Measurements from ENCODE around the gene SPDYE3.
"Not testable (repeated sequence)": the region's sequence is repeated elsewhere in the genome, so short reads cannot be mapped to it uniquely, and the experiment has no call there.

Gene SPDYE3

GRCh38 chr7:100271716-100272537 is 35.6 kb upstream of the SPDYE3 start:
- Histone ChIP-seq H3K4me2 (ENCODE audit: low read length) (peak overlapping the region; percentile 92), H3K9me2 (replicated peaks; ENCODE audit: control insufficient read depth, low read length) (no peaks in the 10 kb centered on the region), H3K36me3 (ENCODE audit: control insufficient read depth, low read length) (no peaks in the 10 kb centered on the region), H3K4me3 (ENCODE audit: low read length) (peak overlapping the region; percentile 70), H3F3A (ENCODE audit: control insufficient read depth, insufficient read depth) (0 out of 2 replicates have a peak, but pooled peaks cover 2% of the 10 kb centered on the region), H3K9me3 (ENCODE audit: control insufficient read depth, insufficient read depth, low read length) (no peaks in the 10 kb centered on the region), H3K27ac (ENCODE audit: low read depth, low read length) (no peak overlapping the region), H3K27me3 (ENCODE audit: control insufficient read depth, low read length) (peaks cover 19% of the 10 kb centered on the region), H3K79me2 (ENCODE audit: control insufficient read depth, low read length) (no peaks in the 10 kb centered on the region), H3K4me1 (ENCODE audit: control insufficient read depth, low read length) (peaks cover 18% of the 10 kb centered on the region), H4K20me1 (ENCODE audit: control insufficient read depth, insufficient read depth, low read depth, low read length) (no peaks in the 10 kb centered on the region)
- TF ChIP-seq CTCF (IDR thresholded peaks at IDR 0.05; ENCODE audit: low read depth, low read length, poor library complexity, severe bottlenecking) (peak; percentile 40), EZH2phosphoT487 (IDR thresholded peaks at IDR 0.05; ENCODE audit: borderline replicate concordance, low read length) (no peak)

GRCh38 chr7:100272538-100272902 is 35.0 kb upstream of the SPDYE3 start:
- H3K36me3 ChIP-seq (ENCODE audit: control insufficient read depth, low read length); H3K79me2 ChIP-seq (ENCODE audit: control insufficient read depth, low read length); H3K9me3 ChIP-seq (ENCODE audit: control insufficient read depth, insufficient read depth, low read length); H4K20me1 ChIP-seq (ENCODE audit: control insufficient read depth, insufficient read depth, low read depth, low read length); H3K27ac ChIP-seq (ENCODE audit: low read depth, low read length); H3K9me2 ChIP-seq (replicated peaks; ENCODE audit: control insufficient read depth, low read length); H3F3A ChIP-seq (ENCODE audit: control insufficient read depth, insufficient read depth): not testable (repeated sequence)
- Histone ChIP-seq H3K4me3 (ENCODE audit: low read length) (peak overlapping the region; percentile 70), H3K4me2 (ENCODE audit: low read length) (peak overlapping the region; percentile 92), H3K27me3 (ENCODE audit: control insufficient read depth, low read length) (peaks cover 18% of the 10 kb centered on the region), H3K4me1 (ENCODE audit: control insufficient read depth, low read length) (peaks cover 18% of the 10 kb centered on the region)

- H3K27ac ChIP-seq (ENCODE audit: low read depth, low read length) = no peak overlapping the region
- no peaks in the 10 kb centered on the region for H3K9me3 ChIP-seq (ENCODE audit: control insufficient read depth, insufficient read depth, low read length)
- H3K4me2 ChIP-seq (ENCODE audit: low read length) = no peak overlapping the region
- no peaks in the 10 kb centered on the region for H3K36me3 ChIP-seq (ENCODE audit: control insufficient read depth, low read length)
- H3K4me3 ChIP-seq (ENCODE audit: low read length) = no peak overlapping the region
- 0 out of 2 replicates have a peak, but pooled peaks cover 2% of the 10 kb centered on the region for H3F3A ChIP-seq (ENCODE audit: control insufficient read depth, insufficient read depth)
- peaks cover 11% of the 10 kb centered on the region for H3K27me3 ChIP-seq (ENCODE audit: control insufficient read depth, low read length)
- TF ChIP-seq CTCF (IDR thresholded peaks at IDR 0.05; ENCODE audit: low read depth, low read length, poor library complexity, severe bottlenecking) (no peak), EZH2phosphoT487 (IDR thresholded peaks at IDR 0.05; ENCODE audit: borderline replicate concordance, low read length) (no peak)
- no peaks in the 10 kb centered on the region for H4K20me1 ChIP-seq (ENCODE audit: control insufficient read depth, insufficient read depth, low read depth, low read length)
- no peaks in the 10 kb centered on the region for H3K79me2 ChIP-seq (ENCODE audit: control insufficient read depth, low read length)
- H3K4me1 ChIP-seq (ENCODE audit: control insufficient read depth, low read length) = peaks cover 18% of the 10 kb centered on the region
- H3K9me2 ChIP-seq (replicated peaks; ENCODE audit: control insufficient read depth, low read length) = no peaks in the 10 kb centered on the region
These were observed 32.4 kb upstream of the SPDYE3 start for GRCh38 chr7:100275120-100275519.

GRCh38 chr7:100276126-100276525 is 31.4 kb upstream of the SPDYE3 start:
- H3K4me1 ChIP-seq (ENCODE audit: control insufficient read depth, low read length) = peaks cover 12% of the 10 kb centered on the region
- not testable (repeated sequence) for H3K36me3 ChIP-seq (ENCODE audit: control insufficient read depth, low read length); H3K9me3 ChIP-seq (ENCODE audit: control insufficient read depth, insufficient read depth, low read length); H3K4me2 ChIP-seq (ENCODE audit: low read length); H3F3A ChIP-seq (ENCODE audit: control insufficient read depth, insufficient read depth); H3K9me2 ChIP-seq (replicated peaks; ENCODE audit: control insufficient read depth, low read length); H3K79me2 ChIP-seq (ENCODE audit: control insufficient read depth, low read length); H4K20me1 ChIP-seq (ENCODE audit: control insufficient read depth, insufficient read depth, low read depth, low read length); H3K4me3 ChIP-seq (ENCODE audit: low read length); H3K27ac ChIP-seq (ENCODE audit: low read depth, low read length); H3K27me3 ChIP-seq (ENCODE audit: control insufficient read depth, low read length)

GRCh38 chr7:100282069-100282608 is 25.4 kb upstream of the SPDYE3 start:
- not testable (repeated sequence) for H3F3A ChIP-seq (ENCODE audit: control insufficient read depth, insufficient read depth); H3K9me3 ChIP-seq (ENCODE audit: control insufficient read depth, insufficient read depth, low read length); H3K27me3 ChIP-seq (ENCODE audit: control insufficient read depth, low read length); H3K4me1 ChIP-seq (ENCODE audit: control insufficient read depth, low read length); H3K27ac ChIP-seq (ENCODE audit: low read depth, low read length); H3K36me3 ChIP-seq (ENCODE audit: control insufficient read depth, low read length); H4K20me1 ChIP-seq (ENCODE audit: control insufficient read depth, insufficient read depth, low read depth, low read length); H3K79me2 ChIP-seq (ENCODE audit: control insufficient read depth, low read length); H3K4me3 ChIP-seq (ENCODE audit: low read length); H3K9me2 ChIP-seq (replicated peaks; ENCODE audit: control insufficient read depth, low read length); H3K4me2 ChIP-seq (ENCODE audit: low read length)

GRCh38 chr7:100283147-100283546 is 24.4 kb upstream of the SPDYE3 start:
- H3K4me1 ChIP-seq (ENCODE audit: control insufficient read depth, low read length); H3K4me3 ChIP-seq (ENCODE audit: low read length); H3F3A ChIP-seq (ENCODE audit: control insufficient read depth, insufficient read depth); H3K36me3 ChIP-seq (ENCODE audit: control insufficient read depth, low read length); H3K79me2 ChIP-seq (ENCODE audit: control insufficient read depth, low read length); H3K27me3 ChIP-seq (ENCODE audit: control insufficient read depth, low read length); H3K9me2 ChIP-seq (replicated peaks; ENCODE audit: control insufficient read depth, low read length); H3K4me2 ChIP-seq (ENCODE audit: low read length); H3K9me3 ChIP-seq (ENCODE audit: control insufficient read depth, insufficient read depth, low read length); H4K20me1 ChIP-seq (ENCODE audit: control insufficient read depth, insufficient read depth, low read depth, low read length); H3K27ac ChIP-seq (ENCODE audit: low read depth, low read length): not testable (repeated sequence)

All from DOHH2 (cell line).